Uterine smooth muscle cell (primary cell): Measurements from ENCODE around the gene ABCB9. TPM values are rescaled to one million over a fixed set of nuclear protein-coding genes. Genes with fewer than 3 reads are reported as not detected.

Experiments used
- total RNA-seq: library from RNA; depleted of rRNA; stranded (reverse); fragments of >200 nt; gene quantifications from 2 replicates; pipeline ENCODE4 v1.2.3, GENCODE V29; 2014

Gene ABCB9
- total RNA-seq, result 6.3 and 6.4 TPM in 2 replicates

DNA sequence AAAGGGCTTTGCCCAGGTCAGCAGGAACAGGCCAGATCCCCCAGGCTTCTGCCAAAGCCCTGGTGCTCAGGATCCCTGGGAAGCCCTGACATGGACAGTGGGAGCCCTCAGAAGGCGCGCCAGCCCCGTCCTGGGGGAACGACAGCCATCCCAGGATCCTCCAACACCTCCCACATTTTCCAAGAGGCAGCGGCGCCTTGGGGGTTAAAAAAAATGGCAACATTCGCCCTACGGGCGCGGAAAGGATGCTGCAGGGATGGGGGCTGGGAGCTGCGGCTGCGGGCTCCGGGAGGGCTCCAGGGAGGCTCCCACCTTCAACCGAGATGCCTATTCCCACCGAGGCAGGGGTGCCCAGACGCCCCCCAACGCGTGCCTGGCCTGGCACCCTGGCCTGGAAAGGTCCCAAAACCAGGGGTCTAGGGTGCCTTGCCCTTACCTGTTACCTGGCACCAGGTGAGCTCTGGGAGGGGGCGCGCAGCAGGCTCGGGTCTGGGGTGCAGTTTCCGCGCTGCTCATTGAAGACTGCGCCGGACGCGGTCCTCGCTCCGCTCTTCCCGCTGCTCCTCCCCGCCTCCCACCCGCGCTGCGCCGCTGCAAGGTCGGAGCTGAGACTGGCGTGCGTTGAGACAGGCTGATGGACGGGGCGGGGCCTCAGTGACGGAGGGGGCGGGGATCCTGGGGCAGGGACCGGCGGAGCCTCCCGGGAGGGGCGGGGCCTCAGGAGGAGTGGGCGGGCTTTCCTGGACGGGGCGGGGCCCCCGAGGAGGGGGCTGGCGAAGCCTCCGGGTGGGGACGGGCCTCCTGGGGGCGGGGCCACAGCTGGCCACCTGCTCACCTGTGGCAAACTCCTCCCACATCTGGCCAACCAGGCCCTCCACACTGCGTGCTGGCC, at the start of gene ABCB9:
Gene ABCB9 (minus strand): TSS at position 613 of the 892 bp plus-strand sequence. CDS start 6,228 bp downstream, outside the sequence.

GRCh38 chr12:122980183-122981035, 14.1 kb upstream of the ABCB9 start, which contains the start of gene ARL6IP4:
Gene ARL6IP4, plus strand, starts transcription at chr12:122980681. Its CDS starts 459 bp downstream, at chr12:122981140.

DNA sequence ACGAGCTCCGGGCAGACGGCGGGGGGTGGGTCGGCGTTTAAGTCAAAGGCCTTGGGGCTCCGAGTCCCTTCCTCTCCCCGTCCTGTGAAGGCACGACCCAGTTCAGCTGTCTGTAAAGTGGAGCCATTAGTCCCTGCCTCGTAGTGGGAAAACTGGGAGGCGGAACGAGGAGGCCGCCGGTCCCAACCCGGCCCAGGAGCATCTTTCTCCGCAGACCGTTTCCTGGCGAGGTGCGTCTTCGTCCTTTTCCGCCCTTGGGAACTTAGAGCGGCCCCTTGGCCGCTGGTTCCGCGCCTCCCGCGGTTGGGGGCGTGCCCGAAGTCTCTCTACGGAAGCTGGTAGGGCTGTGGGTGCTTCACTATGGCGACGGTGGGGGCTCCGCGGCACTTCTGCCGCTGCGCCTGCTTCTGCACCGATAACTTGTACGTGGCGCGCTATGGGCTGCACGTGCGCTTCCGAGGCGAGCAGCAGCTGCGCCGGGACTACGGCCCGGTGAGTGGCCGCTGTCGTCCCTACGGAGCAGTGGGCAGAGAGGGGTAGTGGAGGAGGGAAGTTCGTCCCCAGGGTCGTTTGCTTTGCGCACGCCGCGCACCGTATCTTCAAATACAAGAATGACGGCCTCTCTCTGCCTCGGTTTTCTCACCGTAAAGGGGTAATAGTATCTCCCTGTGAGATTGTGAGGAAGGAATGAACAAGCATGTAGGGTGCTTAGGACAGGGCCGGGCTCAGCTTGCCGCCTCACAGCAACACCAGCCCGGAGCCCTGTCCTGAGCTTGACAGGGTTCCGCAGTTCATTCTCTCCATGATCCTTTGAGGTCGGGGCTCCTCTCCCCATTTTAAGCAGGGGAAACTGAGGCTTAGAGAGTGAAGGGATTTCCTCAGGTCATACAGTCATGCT, 8.9 kb upstream of the ABCB9 start, which contains the start of gene OGFOD2:
Gene OGFOD2 (plus strand): TSS at position 353 of the 898 bp plus-strand sequence. CDS start 8 bp downstream, at position 361.

DNA sequence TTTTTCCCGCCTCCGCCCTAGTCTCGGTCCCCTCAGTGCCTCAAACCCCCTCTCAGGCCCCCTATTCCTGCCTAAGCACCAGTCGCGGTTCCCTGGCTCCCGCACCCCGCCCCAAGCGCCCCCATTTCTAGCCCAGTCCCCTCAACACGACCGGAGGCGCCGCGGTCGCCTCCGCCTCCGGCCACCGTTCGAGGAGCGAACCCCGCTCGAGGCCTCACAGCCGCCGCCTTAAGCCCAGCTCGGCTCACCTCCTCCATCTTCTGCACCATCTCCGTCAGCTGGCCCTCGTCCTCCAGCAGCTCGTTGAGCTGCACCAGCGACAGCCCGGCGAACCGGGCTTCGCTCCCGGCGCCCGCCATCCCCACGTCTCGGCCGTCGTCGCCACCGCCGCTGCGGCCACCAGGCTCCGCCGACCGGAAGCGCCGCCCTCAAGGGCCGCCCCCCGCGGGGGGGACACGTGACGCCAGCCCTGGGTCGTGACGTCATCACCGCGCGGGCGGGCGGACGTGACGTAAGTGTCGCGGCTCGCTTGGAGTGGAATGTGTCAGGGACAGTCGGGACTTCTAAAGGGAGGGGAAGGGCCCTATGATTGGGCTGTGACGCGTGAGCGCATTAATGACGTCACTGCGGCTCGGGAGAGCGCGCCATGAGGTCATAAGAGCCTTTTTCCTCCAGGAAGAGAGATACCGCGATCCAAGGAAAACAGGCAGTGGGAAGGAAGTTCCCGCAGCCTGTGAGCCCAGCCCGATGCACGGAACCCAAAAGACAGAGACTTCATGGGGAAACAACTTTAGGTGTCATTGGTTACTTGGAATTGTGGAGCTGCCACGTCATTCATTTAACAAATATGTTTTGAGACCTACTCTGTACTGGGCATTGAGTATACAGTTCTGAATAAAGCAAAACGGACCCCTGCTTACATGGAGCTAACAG, 70.3 kb downstream of the ABCB9 start, which contains the start of gene VPS37B:
Gene VPS37B (minus strand): TSS at position 421 of the 933 bp plus-strand sequence. CDS start 62 bp downstream, at position 359.

Other genes starting within 250 kb of the ABCB9 start
- gene HCAR3, start 249.7 kb downstream of the ABCB9 start, total RNA-seq, result not detected in 2 replicates
- gene HCAR1, start 235.6 kb downstream of the ABCB9 start, total RNA-seq, result 1.00 and 1.5 TPM in 2 replicates
- 37.9 and 47.0 TPM in 2 replicates for gene DENR, start 213.6 kb downstream of the ABCB9 start, total RNA-seq
- 0.55 and 1.2 TPM in 2 replicates for gene CCDC62, start 191.9 kb downstream of the ABCB9 start, total RNA-seq
- gene HIP1R, start 131.0 kb downstream of the ABCB9 start, total RNA-seq, result 14.7 and 25.7 TPM in 2 replicates
- gene VPS37B, start 70.3 kb downstream of the ABCB9 start, total RNA-seq, result 13.6 and 13.8 TPM in 2 replicates
- 14.9 and 15.0 TPM in 2 replicates for gene OGFOD2, start 8.8 kb upstream of the ABCB9 start, total RNA-seq
- gene ARL6IP4, start 14.2 kb upstream of the ABCB9 start, total RNA-seq, result 168 and 195 TPM in 2 replicates
- 4.6 and 6.5 TPM in 2 replicates for gene PITPNM2, start 184.6 kb upstream of the ABCB9 start, total RNA-seq